Measurements from ENCODE around the gene TKTL1.
"Not testable (repeated sequence)": the region's sequence is repeated elsewhere in the genome, so short reads cannot be mapped to it uniquely, and the experiment has no call there.

- not testable (repeated sequence) for TF ChIP-seq CTCF (IDR thresholded peaks at IDR 0.05; ENCODE audit: low read depth, low read length, poor library complexity, severe bottlenecking); EZH2phosphoT487 (IDR thresholded peaks at IDR 0.05; ENCODE audit: borderline replicate concordance, low read length)
Observed at GRCh38 chrX:154257282-154257681, 38.3 kb upstream of the TKTL1 start, which contains the start of gene OPN1MW3.

Measured in DOHH2 (cell line).